Measurements from ENCODE around the gene PCDH19. TPM values are rescaled to one million over a fixed set of nuclear protein-coding genes. Genes with fewer than 3 reads are reported as not detected.

PCDH19 gene
- total RNA-seq, 3 donors from 2014 or later (not counting 1 experiment from before 2014, with no cell fraction given): not detected

GRCh38 chrX:100407784-100408712 is 2.0 kb downstream of the PCDH19 start:
- Mint-ChIP-seq H3K36me3 (no peaks in the 10 kb centered on the region), H3K4me3 (no peak overlapping the region), H3K9me3 (no peaks in the 10 kb centered on the region), H3K27ac (no peak overlapping the region), H3K27me3 (ENCODE audit: low read depth in 2 of 2) (peaks cover 20 to 52% of the 10 kb centered on the region in 2 donors), H3K4me1 (peaks cover 0 to 3% of the 10 kb centered on the region in 2 donors)
- DNase-seq (no peak), ATAC-seq (no peak)
- intact Hi-C loops (cut with micrococcal nuclease): no loop called here
- H3K27ac ChIP-seq (ENCODE audit: low read length): no peak overlapping the region
- peaks cover 6% of the 10 kb centered on the region for H3K4me1 ChIP-seq (ENCODE audit: control insufficient read depth, insufficient read depth, low read length)
- H3K9me3 ChIP-seq (ENCODE audit: control insufficient read depth, insufficient read depth, low read length): no peaks in the 10 kb centered on the region
- peaks cover 8% of the 10 kb centered on the region for H3K27me3 ChIP-seq (ENCODE audit: control insufficient read depth, insufficient read depth, low read length)
- no peak for TF ChIP-seq CTCF (IDR thresholded peaks at IDR 0.05)
- H3K4me3 ChIP-seq (ENCODE audit: low read length): no peak overlapping the region
- 13% methylated on average over 90 of the region's 90 CpGs for WGBS (ENCODE audit: insufficient coverage)
- no peaks in the 10 kb centered on the region for H3K36me3 ChIP-seq (ENCODE audit: control insufficient read depth, insufficient read depth, low read length)

DNA sequence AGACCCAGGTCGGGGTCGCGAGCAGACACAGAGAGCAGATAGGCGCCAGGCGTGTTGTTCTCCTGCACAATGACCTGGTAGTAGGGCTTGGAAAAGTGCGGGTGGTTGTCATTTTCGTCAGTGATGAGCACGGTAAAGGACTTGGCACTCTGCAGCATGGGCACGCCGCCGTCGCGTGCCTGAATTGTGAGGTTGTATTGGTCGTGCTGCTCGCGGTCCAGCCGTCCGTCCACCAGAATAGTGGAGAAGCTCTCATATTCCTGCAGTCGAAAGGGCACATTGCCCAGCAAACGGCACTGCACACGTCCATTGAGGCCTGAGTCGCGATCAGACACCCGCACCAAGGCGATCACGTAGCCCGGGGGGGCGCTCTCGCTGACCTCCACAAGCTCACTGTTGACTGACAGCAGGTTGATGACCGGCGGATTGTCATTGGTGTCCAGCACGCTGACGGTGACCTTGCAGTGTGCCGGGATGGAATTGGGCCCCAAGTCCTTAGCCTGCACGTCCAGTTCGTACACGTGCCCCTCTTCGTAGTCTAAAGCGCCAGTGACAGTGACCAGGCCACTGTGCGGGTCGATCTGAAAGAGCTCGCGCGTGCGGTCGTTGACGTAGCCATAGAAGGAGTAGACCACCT is 2.8 kb downstream of the PCDH19 start:
- no peak for TF ChIP-seq CTCF (IDR thresholded peaks at IDR 0.05)
- Mint-ChIP-seq H3K27me3 (ENCODE audit: low read depth in 2 of 2) (peaks cover 17 to 44% of the 10 kb centered on the region in 2 donors), H3K4me1 (no peaks in the 10 kb centered on the region), H3K4me3 (no peak overlapping the region), H3K9me3 (no peaks in the 10 kb centered on the region), H3K36me3 (no peaks in the 10 kb centered on the region), H3K27ac (no peak overlapping the region)
- intact Hi-C loops (cut with micrococcal nuclease): no loop called here
- Histone ChIP-seq H3K27ac (ENCODE audit: low read length) (no peak overlapping the region), H3K27me3 (ENCODE audit: control insufficient read depth, insufficient read depth, low read length) (peaks cover 8% of the 10 kb centered on the region), H3K9me3 (ENCODE audit: control insufficient read depth, insufficient read depth, low read length) (no peaks in the 10 kb centered on the region), H3K4me1 (ENCODE audit: control insufficient read depth, insufficient read depth, low read length) (peaks cover 6% of the 10 kb centered on the region), H3K36me3 (ENCODE audit: control insufficient read depth, insufficient read depth, low read length) (no peaks in the 10 kb centered on the region), H3K4me3 (ENCODE audit: low read length) (no peak overlapping the region)
- DNase-seq: no peak
- no peak for ATAC-seq
- 20% methylated on average over 47 of the region's 47 CpGs for WGBS (ENCODE audit: insufficient coverage)

DNA sequence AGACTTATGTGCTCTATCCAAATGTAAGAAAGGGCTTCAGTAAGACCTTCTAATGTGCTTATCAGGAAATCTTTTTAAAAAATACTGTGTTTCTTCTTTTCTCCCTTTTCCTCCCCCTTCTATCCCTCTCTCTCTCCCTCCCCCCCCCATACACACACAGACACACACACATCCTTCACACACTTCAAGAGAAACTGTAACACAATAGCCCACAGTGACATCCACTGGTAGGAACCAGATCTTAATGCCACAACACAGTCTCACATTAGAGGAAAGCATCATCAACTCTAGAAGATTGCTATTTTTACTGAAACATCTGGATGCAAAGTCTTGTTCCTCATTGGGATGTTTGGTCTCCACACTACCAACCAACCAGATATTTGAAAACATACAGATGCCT is 4.6 kb downstream of the PCDH19 start:
- Mint-ChIP-seq H3K4me3 (no peak overlapping the region), H3K36me3 (no peaks in the 10 kb centered on the region), H3K27me3 (ENCODE audit: low read depth in 2 of 2) (peaks cover 12 to 26% of the 10 kb centered on the region in 2 donors), H3K9me3 (no peaks in the 10 kb centered on the region), H3K27ac (no peak overlapping the region), H3K4me1 (no peaks in the 10 kb centered on the region)
- Histone ChIP-seq H3K4me3 (ENCODE audit: low read length) (no peak overlapping the region), H3K27me3 (ENCODE audit: control insufficient read depth, insufficient read depth, low read length) (peaks cover 8% of the 10 kb centered on the region), H3K27ac (ENCODE audit: low read length) (no peak overlapping the region), H3K9me3 (ENCODE audit: control insufficient read depth, insufficient read depth, low read length) (no peaks in the 10 kb centered on the region), H3K36me3 (ENCODE audit: control insufficient read depth, insufficient read depth, low read length) (no peaks in the 10 kb centered on the region), H3K4me1 (ENCODE audit: control insufficient read depth, insufficient read depth, low read length) (peaks cover 6% of the 10 kb centered on the region)
- no peak for ATAC-seq
- intact Hi-C loops (cut with micrococcal nuclease): no loop called here
- TF ChIP-seq CTCF (IDR thresholded peaks at IDR 0.05): no peak
- no peak for DNase-seq

All from natural killer cell (primary cell).